DND-41 (cell line): ENCODE data around the gene TSPAN5.

Experiments
- ATAC-seq: fragments of 200-7000 bp; cut with Tn5 transposase; 3 replicates; pipeline ENCODE4 v1.9.1; 2021; ENCODE audit warnings: low read depth; ENCODE audit not compliant: insufficient read depth
- DNase-seq: peaks from one replicate; pipeline ENCODE4 v3.0.0-alpha.2; 2020
- H2AFZ ChIP-seq: 2 replicates; pipeline ENCODE4 v1.6.0; 2012; ENCODE audit warnings: low read depth, low read length
- H3K27ac ChIP-seq: 2 replicates; pipeline ENCODE4 v1.5.1; 2012; ENCODE audit warnings: low read length, inconsistent platforms
- H3K27me3 ChIP-seq: fragments of 200-600 bp; sonication (generic); 2 replicates; pipeline ENCODE4 v1.6.0; 2012; ENCODE audit warnings: low read length, mild to moderate bottlenecking, inconsistent platforms; ENCODE audit not compliant: insufficient read depth, poor library complexity
- H3K36me3 ChIP-seq: 2 replicates; pipeline ENCODE4 v1.5.1; 2012; ENCODE audit warnings: low read length, inconsistent platforms; ENCODE audit not compliant: insufficient read depth
- H3K4me1 ChIP-seq: 2 replicates; pipeline ENCODE4 v1.5.1; 2012; ENCODE audit warnings: mild to moderate bottlenecking, low read length; ENCODE audit not compliant: insufficient read depth
- H3K4me2 ChIP-seq: 2 replicates; pipeline ENCODE4 v1.6.0; 2012; ENCODE audit warnings: mild to moderate bottlenecking, moderate library complexity, low read length, inconsistent platforms; ENCODE audit not compliant: insufficient read depth
- H3K4me3 ChIP-seq, 2 experiments: fragments of 200-600 bp in 1 of 2; shearing (Covaris generic) in 1 of 2; 2 replicates each; pipeline ENCODE4 v1.5.1; 2012 to 2016; ENCODE audit warnings: inconsistent platforms in 2 of 2, low read length in 2 of 2, mild to moderate bottlenecking in 2 of 2, low read depth in 1 of 2, moderate library complexity in 1 of 2
- H3K79me2 ChIP-seq: 2 replicates; pipeline ENCODE4 v1.6.0; 2012; ENCODE audit warnings: low read length, inconsistent platforms; ENCODE audit not compliant: insufficient read depth
- H3K9ac ChIP-seq: 2 replicates; pipeline ENCODE4 v1.6.0; 2012; ENCODE audit warnings: low read depth, mild to moderate bottlenecking, inconsistent platforms, low read length, moderate library complexity
- H3K9me3 ChIP-seq: 2 replicates; pipeline ENCODE4 v1.5.1; 2012; ENCODE audit warnings: low read length, moderate library complexity, mild to moderate bottlenecking, inconsistent platforms; ENCODE audit not compliant: insufficient read depth, severe bottlenecking
- H4K20me1 ChIP-seq: 2 replicates; pipeline ENCODE4 v1.6.0; 2012; ENCODE audit warnings: low read length; ENCODE audit not compliant: insufficient read depth
- EZH2 ChIP-seq: IDR thresholded peaks from 3 replicates; pipeline ENCODE4 v1.6.1; 2012; ENCODE audit warnings: borderline replicate concordance, low read depth, mild to moderate bottlenecking, moderate library complexity, low read length, inconsistent platforms; ENCODE audit not compliant: severe bottlenecking
- TF ChIP-seq, protein P1 (sequence below): IDR thresholded peaks from 2 replicates; pipeline ENCODE4 v1.5.1; 2012; ENCODE audit warnings: borderline replicate concordance, low read length, moderate library complexity, mild to moderate bottlenecking; ENCODE audit not compliant: poor library complexity, severe bottlenecking; ENCODE audit errors: extremely low read depth

The TSPAN5 gene

DNA sequence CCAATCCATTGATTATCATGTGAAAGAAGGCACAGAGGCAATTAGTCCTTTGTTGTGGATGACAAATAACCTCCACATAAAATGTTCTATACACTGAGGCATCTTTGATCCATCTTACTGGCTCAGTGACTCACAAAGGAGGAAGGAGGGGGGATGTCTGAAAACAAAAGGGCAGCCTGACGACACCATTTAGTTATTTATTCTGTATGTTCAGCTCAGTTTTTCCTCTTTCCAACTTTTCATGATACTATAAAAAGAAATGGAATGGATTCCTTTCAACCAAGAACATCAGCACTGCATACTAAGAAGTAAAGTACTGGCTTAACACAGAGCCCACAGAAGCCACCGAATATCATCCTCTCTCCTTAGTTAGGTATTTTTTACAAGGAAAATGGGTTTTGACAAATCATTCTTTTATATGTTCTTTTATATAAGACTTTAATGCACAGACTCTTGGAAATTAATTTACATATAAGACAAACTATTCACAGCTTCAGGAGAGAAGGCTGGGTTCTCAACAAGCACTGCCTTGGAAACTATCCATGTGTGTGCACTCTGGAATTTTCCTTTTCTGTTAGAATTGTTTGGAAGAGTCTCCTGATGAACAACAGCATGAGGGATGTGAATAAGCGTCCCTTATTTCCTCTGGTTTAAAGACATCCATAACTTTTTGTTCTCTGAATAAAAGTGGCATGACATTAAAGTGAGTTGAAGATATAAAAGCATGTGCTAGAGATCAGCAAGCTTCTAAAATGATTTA lies 135.6 kb downstream of the TSPAN5 start:
- Histone ChIP-seq H3K36me3 (no peaks in the 10 kb centered on the region), H3K4me2 (no peak overlapping the region), H3K79me2 (no peaks in the 10 kb centered on the region), H4K20me1 (no peaks in the 10 kb centered on the region), H2AFZ (no peak overlapping the region), H3K27me3 (no peaks in the 10 kb centered on the region), H3K9ac (no peak overlapping the region), H3K4me3 (no peak overlapping the region), H3K27ac (no peak overlapping the region), H3K4me1 (peaks cover 7% of the 10 kb centered on the region; the same call in 1 of the 2 replicates), H3K9me3 (no peaks in the 10 kb centered on the region)
- DNase-seq: no peak
- TF ChIP-seq, protein P1, sequence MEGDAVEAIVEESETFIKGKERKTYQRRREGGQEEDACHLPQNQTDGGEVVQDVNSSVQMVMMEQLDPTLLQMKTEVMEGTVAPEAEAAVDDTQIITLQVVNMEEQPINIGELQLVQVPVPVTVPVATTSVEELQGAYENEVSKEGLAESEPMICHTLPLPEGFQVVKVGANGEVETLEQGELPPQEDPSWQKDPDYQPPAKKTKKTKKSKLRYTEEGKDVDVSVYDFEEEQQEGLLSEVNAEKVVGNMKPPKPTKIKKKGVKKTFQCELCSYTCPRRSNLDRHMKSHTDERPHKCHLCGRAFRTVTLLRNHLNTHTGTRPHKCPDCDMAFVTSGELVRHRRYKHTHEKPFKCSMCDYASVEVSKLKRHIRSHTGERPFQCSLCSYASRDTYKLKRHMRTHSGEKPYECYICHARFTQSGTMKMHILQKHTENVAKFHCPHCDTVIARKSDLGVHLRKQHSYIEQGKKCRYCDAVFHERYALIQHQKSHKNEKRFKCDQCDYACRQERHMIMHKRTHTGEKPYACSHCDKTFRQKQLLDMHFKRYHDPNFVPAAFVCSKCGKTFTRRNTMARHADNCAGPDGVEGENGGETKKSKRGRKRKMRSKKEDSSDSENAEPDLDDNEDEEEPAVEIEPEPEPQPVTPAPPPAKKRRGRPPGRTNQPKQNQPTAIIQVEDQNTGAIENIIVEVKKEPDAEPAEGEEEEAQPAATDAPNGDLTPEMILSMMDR: no peak
- TF ChIP-seq EZH2: no peak
- no peak for ATAC-seq

DNA sequence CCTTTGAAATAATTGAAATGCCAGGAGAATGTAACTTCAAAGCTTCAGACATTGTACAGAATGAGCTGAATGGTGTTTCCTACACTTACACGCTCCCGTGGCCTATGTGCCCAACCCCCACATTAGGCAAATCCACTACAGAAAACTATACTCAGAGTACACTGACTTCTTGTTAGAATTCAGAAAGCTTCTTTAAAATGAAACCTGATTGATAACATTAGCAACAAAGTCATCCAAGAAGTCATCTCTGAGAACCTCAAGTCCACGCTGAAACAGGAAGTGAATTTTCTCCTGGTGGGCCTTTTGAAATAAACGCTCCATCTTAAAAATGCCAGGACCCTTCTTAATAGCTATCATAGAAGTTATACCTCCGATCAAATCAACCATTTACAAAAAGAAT lies 136.3 kb downstream of the TSPAN5 start:
- no peak overlapping the region for H3K27ac ChIP-seq
- H3K4me3 ChIP-seq: no peak overlapping the region
- H3K4me1 ChIP-seq: peaks cover 7% of the 10 kb centered on the region; the same call in 1 of the 2 replicates
- no peak; the same call in 2 of the 3 replicates for ATAC-seq
- no peaks in the 10 kb centered on the region for H4K20me1 ChIP-seq
- no peaks in the 10 kb centered on the region for H3K27me3 ChIP-seq
- H3K9ac ChIP-seq: no peak overlapping the region
- no peak for TF ChIP-seq EZH2
- TF ChIP-seq, protein P1: no peak
- no peaks in the 10 kb centered on the region for H3K36me3 ChIP-seq
- H3K9me3 ChIP-seq: no peaks in the 10 kb centered on the region
- H3K4me2 ChIP-seq: no peak overlapping the region
- H3K79me2 ChIP-seq: no peaks in the 10 kb centered on the region
- no peak for DNase-seq
- H2AFZ ChIP-seq: no peak overlapping the region

DNA sequence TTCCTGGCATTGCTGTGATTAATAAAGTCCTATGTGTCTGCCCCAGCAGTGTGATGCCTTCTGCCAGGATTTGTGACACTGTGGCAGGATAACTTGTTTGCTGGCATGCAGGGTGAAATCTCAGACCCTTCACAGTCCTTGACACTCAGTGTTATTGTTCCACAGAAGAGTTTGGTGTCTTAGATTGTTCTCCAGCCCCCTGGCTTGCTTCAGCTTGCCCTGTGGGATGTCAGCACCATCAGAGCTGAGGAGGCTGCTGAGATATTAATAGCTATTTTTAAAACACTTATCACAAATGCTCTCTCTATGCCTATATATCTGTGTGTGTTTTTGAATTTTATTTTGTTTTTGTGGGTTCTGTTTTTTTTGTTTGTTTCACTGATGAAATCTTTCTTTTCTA lies 136.9 kb downstream of the TSPAN5 start:
- Histone ChIP-seq H3K4me2 (no peak overlapping the region), H3K9ac (no peak overlapping the region), H3K9me3 (no peaks in the 10 kb centered on the region), H3K36me3 (no peaks in the 10 kb centered on the region), H3K79me2 (no peaks in the 10 kb centered on the region), H3K27ac (no peak overlapping the region), H4K20me1 (no peaks in the 10 kb centered on the region), H3K4me1 (peaks cover 8% of the 10 kb centered on the region; the same call in 1 of the 2 replicates), H3K4me3 (no peak overlapping the region), H3K27me3 (no peaks in the 10 kb centered on the region), H2AFZ (no peak overlapping the region)
- ATAC-seq: no peak; the same call in 2 of the 3 replicates
- TF ChIP-seq, protein P1: no peak
- no peak for TF ChIP-seq EZH2
- no peak for DNase-seq
